Adrenal gland (tissue), 12 donors: ENCODE results near the gene PDZRN3. TPM values are rescaled to one million over a fixed set of nuclear protein-coding genes. Genes with fewer than 3 reads are reported as not detected.

Source experiments
- DNase-seq, 7 donors: peaks; one replicate each; pipeline ENCODE4 v3.0.0-alpha.2; 2019 to 2020
- H3K27ac ChIP-seq, 5 donors: fragments of 200-600 bp; sonication (generic) in 4 of 5; 1 replicate in 3 of 5; 2 replicates in 2 of 5; pipeline versions ENCODE4 v1.5.1 to v1.8.0; 2016 to 2020; ENCODE audit warnings: mild to moderate bottlenecking in 1 of 5
- H3K27me3 ChIP-seq: fragments of 200-600 bp; 2 replicates; pipeline ENCODE4 v1.8.0; 2021
- H3K36me3 ChIP-seq, 2 donors: fragments of 200-600 bp; replicated peaks in 1 of 2; 1 replicate in 1 of 2; 2 replicates in 1 of 2; pipeline versions ENCODE4 v1.5.1 to v1.8.0; 2018 to 2022
- H3K4me1 ChIP-seq, 2 donors: fragments of 200-600 bp; replicated peaks in 1 of 2; 1 replicate in 1 of 2; 2 replicates in 1 of 2; pipeline versions ENCODE4 v1.5.1 to v1.8.0; 2018 to 2021
- H3K4me3 ChIP-seq, 4 donors: fragments of 200-600 bp; sonication (generic) in 3 of 4; one replicate each; pipeline ENCODE4 v1.5.1; 2016 to 2018
- H3K9me3 ChIP-seq, 3 donors: fragments of 200-600 bp; sonication (generic) in 1 of 3; replicated peaks in 1 of 3; 1 replicate in 2 of 3; 2 replicates in 1 of 3; pipeline versions ENCODE4 v1.5.1 to v1.8.0; 2016 to 2021
- POLR2A ChIP-seq, 2 donors: fragments of 450-650 bp; IDR thresholded peaks; one replicate each; pipeline ENCODE4 v1.6.1; 2017; ENCODE audit warnings: antibody characterized with exemption in 2 of 2, mild to moderate bottlenecking in 2 of 2, moderate library complexity in 1 of 2
- WGBS, 4 donors: extraction: QIAGEN DNeasy Blood & Tissue Kit in 2 of 4; methylation state at CpG; one replicate each; pipeline versions ENCODE4 v1.1.5 to v1.1.7; 2013 to 2017; 5-methylcytosine and 5-hydroxymethylcytosine counted together
- intact Hi-C, 2 donors: fragments of 100-400 bp; cut with DNase I; formaldehyde crosslinking; loops; one replicate each; pipeline versions ENCODE4 v1.14.1 to v1.15.0; 2022 to 2023
- polyA plus RNA-seq, 3 donors: library from polyadenylated mRNA; stranded (reverse); fragments of 200-250 nt in 2 of 3; fragments of 350-450 nt in 1 of 3; fragmentation: Illumina TruSeq in 1 of 3; extraction: RNeasy Lipid Tissue Mini Kit (QIAGEN cat#74804) in 1 of 3; gene quantifications; one replicate each; pipeline ENCODE4 v1.2.3, GENCODE V29; 2013 to 2014
- total RNA-seq, 9 donors: library from RNA; depleted of rRNA in 4 of 9; stranded (reverse); fragments of >200 nt in 4 of 9; fragments of 120-200 nt in 1 of 9; fragmentation: NEBNext Ultra II Directional in 1 of 9; extraction: Animal tissue kit (Norgen Biotek cat#: 25700) in 1 of 9; gene quantifications; one replicate each; pipeline versions ENCODE4 v1.1.0 to v1.2.4, GENCODE V29; 2013 to 2023
- TF ChIP-seq, protein P1 (sequence below), 6 experiments: fragments of 450-650 bp in 4 of 6; fragments of 200-600 bp in 2 of 6; sonication (generic) in 1 of 6; IDR thresholded peaks; 1 replicate in 5 of 6; 2 replicates in 1 of 6; pipeline versions ENCODE4 v1.5.1 to v1.8.0; 2016 to 2021; ENCODE audit warnings: antibody characterized with exemption in 6 of 6, mild to moderate bottlenecking in 2 of 6, moderate library complexity in 1 of 6
- donor health status: healthy with polysubstance abuse.
- donor health status: Bipolar disorder and iron deficiency.
- donor health status: DM: yes; HTN: yes; CAD: no.
- donor health status: DM: no; HTN: no; CAD: no.
- donor health status: DM: no; HTN: no; CAD: no.
- donor health status: DM: yes; HTN: yes; CAD: no.

Gene PDZRN3
- total and polyA plus RNA-seq, 12 donors, result 11.5 to 126 (median 64.1) TPM

DNA sequence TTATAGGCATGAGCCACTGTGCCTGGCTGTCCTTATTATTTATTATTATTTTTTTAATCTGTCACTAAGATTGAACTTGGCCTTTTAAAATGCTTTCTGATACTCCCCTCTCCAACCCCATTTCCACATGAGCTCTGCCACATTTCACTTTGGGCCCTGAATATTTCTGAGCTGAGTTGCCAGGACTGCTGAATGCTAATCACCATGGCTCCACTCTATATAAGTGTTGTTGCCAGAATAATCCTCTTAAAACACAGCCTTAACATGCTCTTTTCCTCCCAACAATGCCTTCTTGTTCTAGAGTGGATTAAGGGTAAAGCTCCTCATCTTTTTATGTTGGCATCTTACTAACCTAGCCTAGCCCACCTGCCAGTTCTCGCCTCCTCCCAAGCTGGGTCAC lies 124.4 kb downstream of the PDZRN3 start:
- intact Hi-C loops, result loop anchor here (5.0 kb wide), 2 partner anchors 43 to 398 kb away; no protein-coding TSS in a partner anchor
- TF ChIP-seq, protein P1, sequence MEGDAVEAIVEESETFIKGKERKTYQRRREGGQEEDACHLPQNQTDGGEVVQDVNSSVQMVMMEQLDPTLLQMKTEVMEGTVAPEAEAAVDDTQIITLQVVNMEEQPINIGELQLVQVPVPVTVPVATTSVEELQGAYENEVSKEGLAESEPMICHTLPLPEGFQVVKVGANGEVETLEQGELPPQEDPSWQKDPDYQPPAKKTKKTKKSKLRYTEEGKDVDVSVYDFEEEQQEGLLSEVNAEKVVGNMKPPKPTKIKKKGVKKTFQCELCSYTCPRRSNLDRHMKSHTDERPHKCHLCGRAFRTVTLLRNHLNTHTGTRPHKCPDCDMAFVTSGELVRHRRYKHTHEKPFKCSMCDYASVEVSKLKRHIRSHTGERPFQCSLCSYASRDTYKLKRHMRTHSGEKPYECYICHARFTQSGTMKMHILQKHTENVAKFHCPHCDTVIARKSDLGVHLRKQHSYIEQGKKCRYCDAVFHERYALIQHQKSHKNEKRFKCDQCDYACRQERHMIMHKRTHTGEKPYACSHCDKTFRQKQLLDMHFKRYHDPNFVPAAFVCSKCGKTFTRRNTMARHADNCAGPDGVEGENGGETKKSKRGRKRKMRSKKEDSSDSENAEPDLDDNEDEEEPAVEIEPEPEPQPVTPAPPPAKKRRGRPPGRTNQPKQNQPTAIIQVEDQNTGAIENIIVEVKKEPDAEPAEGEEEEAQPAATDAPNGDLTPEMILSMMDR (IDR thresholded peaks at IDR 0.05), result no peak
- no peak for TF ChIP-seq POLR2A (IDR thresholded peaks at IDR 0.05)
- 91 to 100% (median 96%) methylated on average over 1 of the region's 1 CpG for WGBS, 4 donors
- Histone ChIP-seq H3K27me3 (no peaks in the 10 kb centered on the region), H3K9me3 (no peaks in the 10 kb centered on the region), H3K4me3 (no peak overlapping the region), H3K4me1 (peaks cover 5 to 19% of the 10 kb centered on the region in 2 donors), H3K27ac (no peak overlapping the region), H3K36me3 (no peaks in the 10 kb centered on the region)
- DNase-seq, result no peak

DNA sequence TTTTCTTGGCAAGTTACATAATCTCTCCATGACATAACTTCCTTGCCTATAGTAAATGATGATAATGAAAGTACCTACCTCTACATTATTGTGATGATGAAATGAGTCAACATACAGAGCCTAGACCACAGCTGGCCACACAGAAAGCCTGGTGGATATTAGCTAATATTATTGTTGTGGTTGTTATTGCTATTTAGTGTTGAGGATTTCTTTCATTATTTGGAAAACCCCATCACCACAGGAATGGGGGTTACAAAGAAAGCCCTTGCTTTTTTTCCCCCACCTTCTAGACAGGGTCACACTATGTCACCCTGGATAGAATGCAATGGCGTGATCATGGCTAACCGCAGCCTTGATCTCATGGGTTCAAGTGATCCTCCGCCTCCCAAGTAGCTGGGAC lies 125.0 kb downstream of the PDZRN3 start:
- Histone ChIP-seq H3K27me3 (no peaks in the 10 kb centered on the region), H3K27ac (no peak overlapping the region), H3K4me3 (no peak overlapping the region), H3K36me3 (no peaks in the 10 kb centered on the region), H3K4me1 (peaks cover 2 to 14% of the 10 kb centered on the region in 2 donors), H3K9me3 (no peaks in the 10 kb centered on the region)
- DNase-seq, result no peak
- WGBS, 4 donors, result 89 to 97% (median 94%) methylated on average over 3 of the region's 3 CpGs
- TF ChIP-seq POLR2A (IDR thresholded peaks at IDR 0.05), result no peak
- TF ChIP-seq, protein P1 (IDR thresholded peaks at IDR 0.05), result no peak
- intact Hi-C loops, result loop anchor here (5.0 kb wide), 2 partner anchors 42 to 397 kb away; no protein-coding TSS in a partner anchor

DNA sequence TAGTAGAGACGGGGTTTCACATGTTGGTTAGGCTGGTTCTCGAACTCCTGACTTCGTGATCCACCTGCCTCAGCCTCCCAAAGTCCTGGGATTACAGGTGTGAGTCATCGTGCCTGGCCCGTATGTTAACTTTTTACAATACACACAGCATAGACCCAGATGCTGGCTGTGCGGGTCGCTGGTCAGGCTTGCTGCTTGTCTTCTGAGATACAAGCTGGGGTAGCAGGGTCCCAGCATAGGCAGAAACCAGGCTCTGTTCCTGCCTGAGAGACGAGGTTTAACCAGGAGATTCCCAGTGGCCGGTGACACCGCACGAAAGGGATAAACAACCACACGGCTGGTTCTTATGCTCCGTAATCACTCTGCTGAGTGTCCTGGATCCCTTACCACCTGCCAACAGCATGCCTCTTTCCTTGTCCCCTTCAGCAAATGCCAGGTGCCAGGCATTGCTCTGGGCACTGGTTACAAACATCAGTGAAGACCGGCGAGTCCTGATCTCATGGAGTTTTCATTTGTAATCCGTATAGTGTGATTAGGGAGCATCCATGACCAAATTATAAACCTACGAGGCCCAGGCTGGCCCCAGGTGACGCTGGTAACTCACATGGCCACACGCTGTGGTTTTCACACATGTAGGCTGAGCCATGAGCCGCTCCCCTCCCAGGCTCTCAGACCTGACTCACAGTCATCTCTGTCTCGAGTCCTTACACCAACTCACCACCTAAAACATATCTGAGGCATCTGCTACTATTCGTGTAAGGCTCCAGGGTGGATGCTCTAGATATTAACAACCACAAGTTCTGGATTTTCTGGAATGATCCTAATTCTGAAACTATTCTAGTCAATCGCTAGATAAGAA lies 125.7 kb downstream of the PDZRN3 start:
- Histone ChIP-seq H3K27ac (no peak overlapping the region), H3K36me3 (no peaks in the 10 kb centered on the region), H3K9me3 (no peaks in the 10 kb centered on the region), H3K4me1 (peaks cover 8 to 13% of the 10 kb centered on the region in 2 donors), H3K4me3 (no peak overlapping the region), H3K27me3 (no peaks in the 10 kb centered on the region)
- DNase-seq, result no peak
- TF ChIP-seq POLR2A (IDR thresholded peaks at IDR 0.05), result no peak
- TF ChIP-seq, protein P1 (IDR thresholded peaks at IDR 0.05), result no peak
- WGBS, 4 donors, result 88 to 93% (median 92%) methylated on average over 22 to 23 of the region's 23 CpGs
- intact Hi-C loops, result loop anchor here in 1 of 2 donors (5.0 kb wide), 1 partner anchor 397 kb away; no protein-coding TSS in a partner anchor

DNA sequence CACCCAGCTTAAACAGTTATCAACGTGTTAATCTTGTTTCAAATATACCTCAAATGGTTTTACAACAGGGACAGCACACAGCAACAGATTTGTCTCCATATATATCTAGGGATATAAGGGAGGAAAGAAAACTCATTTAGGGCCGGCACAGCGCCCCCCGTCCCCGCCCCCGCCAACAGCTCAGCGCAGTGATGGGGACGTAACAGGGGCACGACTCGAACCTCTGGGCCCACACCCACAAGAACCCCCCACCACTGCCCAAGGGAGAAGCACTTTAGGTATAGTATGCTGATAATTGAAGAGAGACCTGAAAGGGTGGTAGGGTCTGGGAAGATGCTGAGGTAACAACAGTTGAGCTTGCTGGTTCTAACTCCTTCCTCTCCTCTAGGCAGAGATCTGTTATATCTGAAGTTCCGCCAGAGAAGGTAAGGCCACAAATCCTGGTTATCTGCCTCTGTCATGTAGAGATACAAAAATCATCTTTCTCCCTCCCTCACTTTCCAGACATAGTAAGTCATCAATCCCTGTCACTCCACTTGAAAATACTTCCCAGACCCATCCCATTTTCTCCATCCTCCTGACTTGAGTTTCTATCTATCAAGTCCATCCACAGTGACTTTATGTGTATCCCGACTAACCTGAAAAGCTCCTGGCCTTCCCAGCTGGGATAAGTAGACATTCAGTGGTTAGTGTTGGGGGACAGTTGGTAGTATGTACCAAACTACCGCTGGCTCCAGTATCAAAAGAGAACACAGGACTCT lies 126.9 kb downstream of the PDZRN3 start:
- TF ChIP-seq POLR2A (IDR thresholded peaks at IDR 0.05), result no peak
- TF ChIP-seq, protein P1 (IDR thresholded peaks at IDR 0.05), result no peak
- WGBS, 4 donors, result 90 to 96% (median 94%) methylated on average over 13 of the region's 13 CpGs
- DNase-seq, result no peak
- intact Hi-C loops, result loop anchor here in 1 of 2 donors (5.0 kb wide), 1 partner anchor 396 kb away; no protein-coding TSS in a partner anchor
- peaks cover 17 to 23% of the 10 kb centered on the region in 2 donors for H3K4me1 ChIP-seq
- no peaks in the 10 kb centered on the region for H3K36me3 ChIP-seq
- no peak overlapping the region for H3K4me3 ChIP-seq
- H3K27ac ChIP-seq, result peak overlapping the region in 1 of 5 donors; percentile 4
- H3K27me3 ChIP-seq, result no peaks in the 10 kb centered on the region
- H3K9me3 ChIP-seq, result no peaks in the 10 kb centered on the region
